Central memory CD8-positive, alpha-beta T cell (primary cell): ENCODE results near the gene ALPK3.

Experiments used
- ATAC-seq: fragments of 150-1000 bp; cut with Tn5 transposase; replicated peaks from 2 replicates; pipeline ENCODE4 v1.10.0; 2022; ENCODE audit warnings: mild to moderate bottlenecking, moderate FRiP score, moderate number of reproducible peaks; ENCODE audit not compliant: poor library complexity, severe bottlenecking; ENCODE audit errors: extremely low read depth
- DNase-seq, 2 donors: peaks; one replicate each; pipeline ENCODE4 v3.0.0; 2021; ENCODE audit warnings: low spot score in 2 of 2
- H3K27ac Mint-ChIP-seq: one replicate; pipeline ENCODE4 v1.8.0; 2022; ENCODE audit warnings: low read depth, mild to moderate bottlenecking, moderate library complexity, mixed read lengths
- H3K27me3 Mint-ChIP-seq: one replicate; pipeline ENCODE4 v1.8.0; 2022; ENCODE audit warnings: mixed read lengths
- H3K36me3 Mint-ChIP-seq: one replicate; pipeline ENCODE4 v1.8.0; 2022; ENCODE audit warnings: mild to moderate bottlenecking, moderate library complexity, mixed read lengths; ENCODE audit not compliant: insufficient read depth
- H3K4me1 Mint-ChIP-seq: one replicate; pipeline ENCODE4 v1.8.0; 2022; ENCODE audit warnings: mixed read lengths
- H3K4me3 Mint-ChIP-seq: one replicate; pipeline ENCODE4 v1.8.0; 2022; ENCODE audit warnings: mild to moderate bottlenecking, moderate library complexity, mixed read lengths
- H3K9me3 Mint-ChIP-seq: one replicate; pipeline ENCODE4 v1.8.0; 2022; ENCODE audit warnings: mixed read lengths

The ALPK3 gene

DNA sequence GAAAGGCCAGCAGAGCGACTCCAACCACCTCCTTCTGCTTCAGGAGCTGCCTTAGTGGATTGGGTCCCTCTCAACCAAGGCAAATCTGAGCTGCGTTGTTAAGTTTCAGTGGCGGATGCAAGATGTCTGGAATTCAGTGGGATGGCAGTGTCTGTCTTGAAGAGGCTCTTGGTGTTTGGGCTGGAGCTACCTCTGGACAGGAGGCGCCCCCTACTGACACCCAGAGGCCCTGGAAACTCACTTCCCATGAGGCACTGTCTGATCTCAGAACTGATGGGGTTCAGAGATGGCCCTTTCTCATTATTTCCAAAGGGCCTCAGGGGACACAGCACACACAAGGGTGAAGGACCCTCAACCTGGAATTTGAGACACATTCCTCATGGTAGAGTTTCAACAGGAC is 61.3 kb downstream of the ALPK3 start:
- ATAC-seq (no peak), DNase-seq (peak; percentile 26 to 28)
- no peaks in the 10 kb centered on the region for H3K9me3 Mint-ChIP-seq
- H3K4me3 Mint-ChIP-seq, result no peak overlapping the region
- peaks cover 30% of the 10 kb centered on the region for H3K27me3 Mint-ChIP-seq
- H3K27ac Mint-ChIP-seq, result no peak overlapping the region
- H3K4me1 Mint-ChIP-seq, result no peaks in the 10 kb centered on the region
- peaks cover 2% of the 10 kb centered on the region for H3K36me3 Mint-ChIP-seq

DNA sequence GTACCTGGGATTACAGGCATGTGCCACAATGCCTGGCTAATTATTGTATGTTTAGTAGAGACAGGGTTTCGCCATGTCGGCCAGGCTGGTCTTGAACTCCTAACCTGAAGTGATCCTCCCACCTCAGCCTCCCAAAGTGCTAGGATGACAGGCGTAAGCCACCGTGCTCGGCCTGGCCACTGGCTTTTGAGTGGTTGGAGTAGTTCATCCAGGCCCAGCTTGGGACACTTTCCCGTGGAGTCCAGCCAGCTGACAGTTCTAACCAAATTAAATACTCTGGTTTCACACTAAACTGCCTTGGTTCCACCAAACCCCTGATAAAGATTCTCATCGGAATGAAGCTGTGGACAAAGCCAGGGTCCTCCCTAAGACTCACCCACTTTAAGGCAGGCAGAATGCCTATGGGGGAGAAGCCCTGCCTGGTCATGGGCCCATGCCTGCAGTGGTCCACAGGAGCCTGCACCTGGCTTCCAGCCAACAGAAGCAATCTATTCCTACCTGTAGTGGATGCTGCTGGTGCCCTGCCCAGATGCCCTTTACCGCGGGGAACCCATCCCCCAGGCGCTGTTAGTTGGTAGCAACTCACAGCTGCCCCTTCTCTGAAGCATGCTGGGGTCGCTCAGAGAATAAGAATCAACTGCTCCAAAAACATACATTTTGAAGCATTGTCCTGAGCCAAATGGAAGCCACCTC is 62.1 kb downstream of the ALPK3 start:
- peaks cover 2% of the 10 kb centered on the region for H3K36me3 Mint-ChIP-seq
- H3K4me1 Mint-ChIP-seq, result no peaks in the 10 kb centered on the region
- ATAC-seq (no peak), DNase-seq (no peak)
- no peak overlapping the region for H3K27ac Mint-ChIP-seq
- peaks cover 32% of the 10 kb centered on the region for H3K27me3 Mint-ChIP-seq
- no peaks in the 10 kb centered on the region for H3K9me3 Mint-ChIP-seq
- H3K4me3 Mint-ChIP-seq, result no peak overlapping the region

DNA sequence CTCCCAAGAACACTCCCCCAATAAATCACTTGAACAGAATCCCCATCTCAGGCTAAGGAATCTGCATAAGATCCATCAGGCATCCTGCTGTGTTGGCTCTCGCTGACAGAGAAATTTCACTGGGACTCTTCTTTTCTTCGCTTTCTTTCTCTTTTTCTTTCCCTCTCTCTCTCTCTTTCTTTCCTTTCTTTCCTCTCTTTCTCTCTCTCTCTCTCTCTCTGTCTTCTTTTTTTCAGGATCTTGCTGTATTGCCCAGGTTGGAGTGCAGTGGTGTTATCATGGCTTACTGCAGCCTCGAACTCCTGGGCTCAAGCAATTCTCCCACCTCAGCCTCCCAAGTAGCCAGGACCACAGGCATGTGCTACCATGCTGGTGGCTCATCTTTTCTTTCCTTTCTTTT is 62.9 kb downstream of the ALPK3 start:
- Mint-ChIP-seq H3K4me3 (no peak overlapping the region), H3K36me3 (peaks cover 2% of the 10 kb centered on the region), H3K4me1 (no peaks in the 10 kb centered on the region), H3K27me3 (peaks cover 35% of the 10 kb centered on the region), H3K27ac (peak overlapping the region; percentile 12), H3K9me3 (no peaks in the 10 kb centered on the region)
- no peak for ATAC-seq
- no peak for DNase-seq

DNA sequence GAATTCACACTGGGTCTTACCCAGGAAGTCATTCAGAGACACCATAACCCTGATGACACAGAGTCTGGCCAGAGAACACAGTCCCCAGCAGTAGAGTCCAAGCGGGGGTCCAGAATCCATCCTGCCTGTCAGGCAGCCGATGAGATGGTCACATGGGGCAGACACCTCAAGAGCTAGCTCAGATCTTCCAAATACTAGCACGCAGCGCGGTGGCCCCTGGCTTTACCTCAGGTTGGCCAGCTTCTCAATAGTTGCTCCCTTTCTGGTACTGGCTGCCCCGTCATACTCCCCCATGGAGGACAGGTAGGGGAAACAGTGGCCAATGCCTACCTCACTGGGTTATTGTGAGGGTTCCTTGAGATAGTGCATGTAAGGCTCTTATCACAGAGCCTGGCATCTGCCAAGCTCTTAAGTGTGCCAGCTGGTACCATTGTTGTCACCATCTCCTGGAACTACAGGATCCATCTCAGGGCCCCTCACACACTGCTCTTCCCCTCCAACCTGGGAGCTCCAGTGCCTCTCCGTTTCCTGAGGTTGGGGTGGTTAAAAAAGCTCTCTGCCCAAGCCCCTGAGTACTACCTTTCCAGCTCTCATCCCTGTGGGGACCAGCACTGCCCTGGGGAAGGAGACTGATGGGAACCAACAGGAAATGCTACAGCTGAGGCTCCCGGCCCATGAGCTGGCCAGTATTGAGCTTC is 63.8 kb downstream of the ALPK3 start:
- no peak for ATAC-seq
- H3K4me3 Mint-ChIP-seq, result no peak overlapping the region

DNA sequence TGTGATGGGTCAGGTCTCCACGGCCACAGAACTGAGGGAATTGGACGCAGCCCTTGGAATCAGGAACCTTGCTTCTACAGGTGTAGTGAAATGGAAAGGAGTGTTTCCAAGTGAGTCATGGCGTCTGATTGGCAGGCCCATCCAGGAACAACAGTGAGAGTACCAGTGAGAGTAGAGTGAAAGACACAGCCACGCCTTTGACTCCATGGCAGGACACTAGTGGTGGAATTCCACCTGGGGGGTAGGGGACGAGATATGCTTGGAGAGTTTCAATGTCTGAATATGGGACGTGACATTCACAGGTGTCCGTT is 64.3 kb downstream of the ALPK3 start:
- ATAC-seq (no peak), DNase-seq (no peak)
- no peak overlapping the region for H3K4me3 Mint-ChIP-seq
- no peaks in the 10 kb centered on the region for H3K4me1 Mint-ChIP-seq
- no peaks in the 10 kb centered on the region for H3K9me3 Mint-ChIP-seq
- peaks cover 35% of the 10 kb centered on the region for H3K27me3 Mint-ChIP-seq
- peaks cover 2% of the 10 kb centered on the region for H3K36me3 Mint-ChIP-seq
- H3K27ac Mint-ChIP-seq, result no peak overlapping the region

More for the DNA sequence above, 63.8 kb downstream of the ALPK3 start:
- Mint-ChIP-seq H3K9me3 (no peaks in the 10 kb centered on the region), H3K27me3 (peaks cover 35% of the 10 kb centered on the region), H3K27ac (no peak overlapping the region), H3K4me1 (no peaks in the 10 kb centered on the region), H3K36me3 (peaks cover 2% of the 10 kb centered on the region)
- no peak for DNase-seq

DNA sequence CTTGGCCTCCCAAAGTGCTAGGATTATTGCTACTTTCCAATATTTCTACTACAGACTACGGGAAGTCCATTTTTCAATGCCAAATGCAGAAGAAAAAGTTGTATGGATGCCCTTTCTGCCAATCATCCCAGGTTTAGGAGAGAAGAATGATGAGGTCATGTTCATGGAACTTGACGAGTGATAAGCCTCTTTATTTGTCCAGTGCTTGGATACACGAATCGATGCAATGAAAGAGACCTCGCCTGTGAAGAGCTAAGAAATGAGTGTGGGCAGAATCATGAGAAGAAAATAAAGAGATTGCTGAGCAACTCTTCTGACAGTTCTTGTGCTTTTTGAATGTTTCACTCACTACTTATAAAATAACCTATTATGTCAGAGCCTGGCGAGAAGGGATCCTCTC is 66.3 kb downstream of the ALPK3 start:
- no peaks in the 10 kb centered on the region for H3K9me3 Mint-ChIP-seq
- DNase-seq (no peak), ATAC-seq (no peak)
- H3K4me1 Mint-ChIP-seq, result no peaks in the 10 kb centered on the region
- peaks cover 2% of the 10 kb centered on the region for H3K36me3 Mint-ChIP-seq
- H3K27ac Mint-ChIP-seq, result no peak overlapping the region
- H3K4me3 Mint-ChIP-seq, result no peak overlapping the region
- H3K27me3 Mint-ChIP-seq, result peaks cover 35% of the 10 kb centered on the region

DNA sequence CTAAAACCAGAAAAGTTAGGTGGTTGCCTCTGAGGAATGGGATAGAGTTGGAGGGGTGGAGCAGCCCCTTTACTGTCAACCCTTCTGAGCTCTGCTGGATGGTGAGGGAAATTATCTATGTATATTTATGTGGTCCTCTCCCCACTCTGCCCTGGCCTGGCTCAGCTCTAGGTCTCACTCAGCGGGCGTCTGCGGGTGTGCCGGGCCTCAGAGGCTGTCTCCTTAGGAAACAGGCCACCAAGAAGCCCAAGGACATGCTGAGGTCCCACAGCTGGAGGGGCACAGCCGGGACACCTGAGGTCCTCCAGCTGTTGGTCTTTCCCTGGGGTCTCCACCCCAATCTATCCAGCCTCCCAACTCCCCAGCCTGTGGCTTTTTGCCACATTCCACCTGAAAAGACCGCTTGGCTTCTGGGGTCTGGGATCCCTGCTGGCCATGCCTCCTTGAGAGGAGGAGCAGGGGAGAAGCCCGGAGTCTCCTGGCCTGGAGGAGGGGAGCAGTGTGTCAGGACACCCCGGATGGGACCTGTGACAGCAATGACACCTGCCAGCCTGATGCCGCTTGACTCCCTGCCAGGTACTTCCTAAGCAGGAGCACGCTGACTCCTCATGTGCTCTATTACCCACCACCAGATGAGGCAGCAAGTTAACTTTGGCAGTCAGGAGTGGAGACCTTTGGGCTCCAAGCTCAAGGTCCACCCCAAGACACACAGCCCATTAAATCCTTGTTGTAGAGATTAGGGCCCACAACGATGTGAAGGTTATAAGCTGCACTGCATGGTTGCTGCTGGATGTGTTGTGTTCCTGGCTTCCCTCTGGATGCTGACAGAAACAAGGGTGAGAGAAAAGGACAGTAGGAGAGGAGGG is 67.0 kb downstream of the ALPK3 start, which contains the start of gene SLC28A1:
Gene SLC28A1 (plus strand): TSS at position 747 of the 866 bp plus-strand sequence. CDS start 3,099 bp downstream, outside the sequence.
- no peaks in the 10 kb centered on the region for H3K9me3 Mint-ChIP-seq
- no peak for DNase-seq
- no peak within 1 kb of the TSS for H3K27ac Mint-ChIP-seq
- no peaks in the 10 kb centered on the region for H3K4me1 Mint-ChIP-seq
- H3K27me3 Mint-ChIP-seq, result peaks cover 35% of the 10 kb centered on the region
- H3K4me3 Mint-ChIP-seq, result no peak within 1 kb of the TSS
- peaks cover 2% of the 10 kb centered on the region for H3K36me3 Mint-ChIP-seq
- ATAC-seq, result no peak

DNA sequence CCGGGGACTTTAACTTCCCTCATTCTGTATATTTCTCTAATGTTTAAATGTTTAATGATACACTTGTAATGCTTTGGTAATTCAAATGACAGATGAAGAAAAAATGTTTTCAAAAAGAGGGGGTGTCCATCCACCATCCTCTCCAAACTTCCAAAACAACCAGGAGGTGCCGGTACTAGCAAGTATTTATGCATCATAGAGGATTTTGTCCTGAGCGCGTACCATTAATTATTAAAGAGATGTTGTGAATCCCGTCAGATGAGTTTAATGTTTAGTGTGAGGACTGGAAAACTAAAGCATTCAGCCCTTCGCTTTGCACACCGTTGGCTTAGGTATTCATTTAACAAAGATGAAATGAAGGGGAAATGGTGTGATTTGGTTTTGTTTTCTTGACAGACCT is 68.6 kb downstream of the ALPK3 start:
- Mint-ChIP-seq H3K27me3 (peaks cover 30% of the 10 kb centered on the region), H3K4me3 (no peak overlapping the region), H3K9me3 (no peaks in the 10 kb centered on the region), H3K4me1 (no peaks in the 10 kb centered on the region), H3K36me3 (peaks cover 2% of the 10 kb centered on the region), H3K27ac (no peak overlapping the region)
- DNase-seq, result no peak
- no peak for ATAC-seq

DNA sequence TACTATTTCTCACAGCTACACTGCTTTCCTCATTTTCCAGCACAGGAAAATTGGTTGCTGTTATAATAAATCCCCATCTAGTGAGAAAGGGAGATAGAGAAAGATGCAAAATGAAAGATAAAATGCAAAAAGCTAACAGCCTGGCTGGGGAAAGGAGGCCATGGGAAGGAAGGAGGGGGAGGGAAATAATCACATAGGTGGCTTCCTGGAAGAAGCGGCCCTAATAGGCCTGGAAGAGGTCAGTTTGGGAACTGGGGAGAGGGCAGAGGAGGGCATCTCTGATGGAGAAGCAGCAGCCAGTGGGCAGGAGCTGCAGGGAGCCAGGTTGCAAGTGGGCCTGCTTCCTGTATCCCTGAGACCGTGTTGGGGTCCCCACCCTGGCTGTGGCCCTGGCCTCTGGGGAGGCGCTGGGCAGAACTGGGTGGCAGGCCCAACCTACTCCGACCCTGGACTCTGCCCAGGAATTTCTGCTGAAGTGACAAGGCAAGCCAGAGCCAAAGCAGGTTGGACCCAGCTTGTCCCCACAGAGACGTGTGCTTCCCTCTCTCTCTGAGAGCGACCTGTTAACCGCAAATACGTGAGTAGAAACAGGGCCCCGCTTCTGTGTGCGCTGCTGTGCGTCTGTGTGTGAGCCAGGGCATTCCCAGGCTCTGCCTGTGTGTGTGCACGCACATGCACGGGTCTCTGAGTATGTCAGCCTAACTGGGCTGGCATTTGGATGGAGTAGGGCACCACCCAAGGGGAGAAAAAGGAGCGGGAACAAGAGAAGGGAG is 69.2 kb downstream of the ALPK3 start:
- DNase-seq, result no peak
- ATAC-seq, result no peak
- peaks cover 2% of the 10 kb centered on the region for H3K36me3 Mint-ChIP-seq

DNA sequence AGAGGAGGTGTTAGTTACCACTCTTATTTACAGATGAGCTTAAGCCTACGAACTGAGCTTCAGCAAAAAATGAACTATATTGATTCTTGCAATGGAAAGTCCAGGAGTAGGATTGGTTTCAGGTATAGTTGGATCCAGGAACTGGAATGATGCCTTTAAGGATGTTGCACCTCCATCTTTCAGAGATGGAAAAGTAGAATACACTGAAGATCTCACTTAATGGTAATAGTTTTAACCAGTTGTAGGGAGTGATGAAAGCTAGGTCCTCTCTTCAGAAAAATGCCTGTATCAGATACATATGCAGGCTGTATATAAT is 69.8 kb downstream of the ALPK3 start:
- Mint-ChIP-seq H3K36me3 (peaks cover 2% of the 10 kb centered on the region), H3K27ac (no peak overlapping the region)

More for the DNA sequence above, 69.2 kb downstream of the ALPK3 start:
- no peak overlapping the region for H3K27ac Mint-ChIP-seq
- no peaks in the 10 kb centered on the region for H3K4me1 Mint-ChIP-seq
- no peak overlapping the region for H3K4me3 Mint-ChIP-seq
- H3K27me3 Mint-ChIP-seq, result peaks cover 32% of the 10 kb centered on the region
- no peaks in the 10 kb centered on the region for H3K9me3 Mint-ChIP-seq

DNA sequence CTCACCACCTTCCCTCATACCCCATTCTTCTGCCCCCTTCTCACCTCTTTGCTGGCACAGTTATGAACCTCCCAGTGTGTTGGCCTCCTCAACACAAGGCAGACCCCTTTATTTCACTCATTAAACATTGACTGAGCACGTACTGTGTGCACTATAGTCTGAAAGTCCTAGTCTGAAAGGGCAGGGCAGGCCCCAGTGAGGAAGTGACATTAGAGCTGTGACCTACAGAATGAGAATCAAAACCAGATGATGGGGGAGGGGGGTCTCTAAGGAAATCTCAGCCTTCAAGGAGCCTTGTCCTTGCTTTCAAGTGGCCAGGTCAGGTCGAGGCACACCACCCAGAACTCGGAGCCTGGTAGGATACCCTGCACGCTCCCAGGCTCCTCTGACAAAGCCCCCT is 70.8 kb downstream of the ALPK3 start:
- Mint-ChIP-seq H3K9me3 (no peaks in the 10 kb centered on the region), H3K4me1 (no peaks in the 10 kb centered on the region), H3K36me3 (no peaks in the 10 kb centered on the region), H3K4me3 (no peak overlapping the region), H3K27ac (no peak overlapping the region), H3K27me3 (peaks cover 20% of the 10 kb centered on the region)
- ATAC-seq, result no peak
- no peak for DNase-seq

More for the DNA sequence above, 69.8 kb downstream of the ALPK3 start:
- Mint-ChIP-seq H3K27me3 (peaks cover 30% of the 10 kb centered on the region), H3K4me1 (no peaks in the 10 kb centered on the region), H3K9me3 (no peaks in the 10 kb centered on the region), H3K4me3 (no peak overlapping the region)
- DNase-seq (no peak), ATAC-seq (no peak)

DNA sequence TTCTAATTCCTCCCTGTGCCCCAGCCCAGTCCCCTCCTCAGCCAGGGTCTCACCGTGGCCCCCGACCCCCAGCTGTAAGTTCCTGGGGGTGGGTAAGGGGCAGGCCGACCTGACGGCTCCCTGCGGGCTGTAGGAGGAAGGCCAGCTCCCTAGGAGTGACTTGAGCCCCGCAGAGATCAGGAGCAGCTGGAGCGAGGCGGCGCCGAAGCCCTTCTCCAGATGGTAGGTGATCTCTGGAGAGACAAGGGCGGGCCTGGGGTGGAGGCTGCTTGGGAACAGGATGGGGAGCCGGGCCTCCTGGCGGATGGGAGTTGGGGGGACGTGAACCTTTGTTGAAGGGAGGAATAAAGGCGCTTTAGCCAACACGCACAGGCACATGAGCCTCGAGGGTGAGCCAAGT is 71.5 kb downstream of the ALPK3 start:
- H3K27me3 Mint-ChIP-seq, result peaks cover 23% of the 10 kb centered on the region
- no peak overlapping the region for H3K4me3 Mint-ChIP-seq
- H3K4me1 Mint-ChIP-seq, result no peaks in the 10 kb centered on the region
- ATAC-seq (no peak), DNase-seq (no peak)
- no peaks in the 10 kb centered on the region for H3K9me3 Mint-ChIP-seq
- no peak overlapping the region for H3K27ac Mint-ChIP-seq
- no peaks in the 10 kb centered on the region for H3K36me3 Mint-ChIP-seq
